GM18909 (cell line): ENCODE measurements around the gene MYH9.
"Not testable (repeated sequence)": the region's sequence is repeated elsewhere in the genome, so short reads cannot be mapped to it uniquely, and the experiment has no call there.

ENCODE experiments used
- ATAC-seq: cut with Tn5 transposase; IDR thresholded peaks from one replicate; pipeline ENCODE4 v1.9.1; 2021; ENCODE audit warnings: mild to moderate bottlenecking; ENCODE audit not compliant: unreplicated experiment, poor library complexity

Gene MYH9

GRCh38 chr22:36285017-36285416, 102.8 kb downstream of the MYH9 start:
- ATAC-seq = no peak

GRCh38 chr22:36284171-36284571, 103.6 kb downstream of the MYH9 start:
- ATAC-seq = no peak

- ATAC-seq = no peak
Observed at GRCh38 chr22:36282328-36282831, 105.4 kb downstream of the MYH9 start.

- ATAC-seq = no peak
Observed at GRCh38 chr22:36281781-36282327, 105.9 kb downstream of the MYH9 start.

- ATAC-seq = no peak
Observed at GRCh38 chr22:36280379-36280778, 107.4 kb downstream of the MYH9 start.

- ATAC-seq = no peak
Observed at GRCh38 chr22:36279219-36279666, 108.5 kb downstream of the MYH9 start.

GRCh38 chr22:36277482-36278291, 110.1 kb downstream of the MYH9 start:
- no peak for ATAC-seq

- ATAC-seq = no peak
Observed at GRCh38 chr22:36274531-36274930, 113.2 kb downstream of the MYH9 start.

GRCh38 chr22:36271951-36272350, 115.8 kb downstream of the MYH9 start:
- ATAC-seq = not testable (repeated sequence)

GRCh38 chr22:36271231-36271630, 116.5 kb downstream of the MYH9 start:
- ATAC-seq = not testable (repeated sequence)

- ATAC-seq = no peak
Observed at GRCh38 chr22:36267896-36268485, 119.8 kb downstream of the MYH9 start.

- no peak for ATAC-seq
Observed at GRCh38 chr22:36267058-36267457, 120.7 kb downstream of the MYH9 start.

GRCh38 chr22:36263886-36264664, 123.7 kb downstream of the MYH9 start:
- not testable (repeated sequence) for ATAC-seq

- not testable (repeated sequence) for ATAC-seq
Observed at GRCh38 chr22:36263216-36263673, 124.5 kb downstream of the MYH9 start.

GRCh38 chr22:36262307-36262706, 125.5 kb downstream of the MYH9 start:
- not testable (repeated sequence) for ATAC-seq

- ATAC-seq = not testable (repeated sequence)
Observed at GRCh38 chr22:36261675-36262074, 126.1 kb downstream of the MYH9 start.

GRCh38 chr22:36259615-36260300, 128.0 kb downstream of the MYH9 start:
- no peak for ATAC-seq

GRCh38 chr22:36258701-36259614, 128.8 kb downstream of the MYH9 start:
- no peak for ATAC-seq
